HepG2 (cell line): ENCODE results near the gene NOXRED1. TPM values are rescaled to one million over a fixed set of nuclear protein-coding genes. Genes with fewer than 3 reads are reported as not detected.

Source experiments
- ATAC-seq: fragments of 200-7000 bp; cut with Tn5 transposase; 3 replicates; pipeline ENCODE4 v1.9.1; 2020; ENCODE audit warnings: mild to moderate bottlenecking, moderate library complexity
- BruUV-seq: library from RNA; stranded (reverse); fragments of 400-500 nt; replicated peaks from 2 replicates; lab custom pipeline; 2021; lab: Mats Ljungman, UMichigan
- CTCF ChIA-PET: fragments of 300-600 bp; formaldehyde crosslinking; extraction: SDS; loops from one replicate; lab custom pipeline; 2021; ENCODE audit warnings: low total read pairs, inconsistent platforms, low intra/inter-chr PET ratio; lab: Yijun Ruan, JAX
- POLR2A ChIA-PET: fragments of 350-600 bp; sonication (Branson Sonifier 250); formaldehyde crosslinking; loops from one replicate; lab custom pipeline; 2020; ENCODE audit warnings: antibody characterized with exemption, inconsistent platforms; lab: Yijun Ruan, JAX
- DNase-seq: peaks from one replicate; pipeline ENCODE4 v3.0.0-alpha.2; 2015; ENCODE audit warnings: low spot score
- FAIRE-seq: peaks from 3 replicates; lab custom pipeline; 2011; peaks lifted over from hg19 to GRCh38; lab: Jason Lieb, UNC
- H2AFZ ChIP-seq: one replicate; pipeline ENCODE4 v1.6.1; 2011; ENCODE audit warnings: low read length, inconsistent platforms
- H3K27ac ChIP-seq: fragments of 300-600 bp; 3 replicates; pipeline ENCODE4 v1.8.0; 2011; ENCODE audit warnings: mixed run types, mild to moderate bottlenecking, mixed read lengths, low read length, inconsistent platforms; ENCODE audit not compliant: insufficient read depth; ENCODE audit errors: extremely low read length
- H3K27me3 ChIP-seq, 2 experiments: fragments of 200-600 bp in 1 of 2; 2 replicates in 1 of 2; 3 replicates in 1 of 2; pipeline versions ENCODE4 v1.6.0 to v1.8.0; 2011; ENCODE audit warnings: low read length in 2 of 2, mild to moderate bottlenecking in 2 of 2, moderate library complexity in 2 of 2, inconsistent platforms in 1 of 2; ENCODE audit not compliant: insufficient read depth in 2 of 2, control insufficient read depth in 1 of 2
- H3K36me3 ChIP-seq, 2 experiments: fragments of 200-600 bp in 1 of 2; replicated peaks in 1 of 2; 2 replicates in 1 of 2; 3 replicates in 1 of 2; pipeline versions ENCODE4 v1.5.1 to v1.8.0; 2011; ENCODE audit warnings: low read length in 2 of 2, inconsistent platforms in 1 of 2; ENCODE audit not compliant: insufficient read depth in 2 of 2, control insufficient read depth in 1 of 2
- H3K4me1 ChIP-seq: 2 replicates; pipeline ENCODE4 v1.5.1; 2012; ENCODE audit warnings: low read length, inconsistent platforms; ENCODE audit not compliant: insufficient read depth
- H3K4me2 ChIP-seq: 2 replicates; pipeline ENCODE4 v1.6.0; 2011; ENCODE audit warnings: low read depth, low read length, inconsistent platforms
- H3K4me3 ChIP-seq, 3 experiments: fragments of 200-600 bp in 1 of 3; sonication (generic), shearing (Covaris generic) in 1 of 3; replicated peaks in 1 of 3; 2 replicates each; pipeline ENCODE4 v1.5.1; 2011 to 2016; ENCODE audit warnings: low read length in 3 of 3, inconsistent platforms in 2 of 3, low read depth in 2 of 3, mild to moderate bottlenecking in 2 of 3, control low read depth in 1 of 3, mixed read lengths in 1 of 3; ENCODE audit not compliant: insufficient read depth in 1 of 3
- H3K79me2 ChIP-seq: one replicate; pipeline ENCODE4 v1.6.1; 2011; ENCODE audit warnings: low read length, inconsistent platforms; ENCODE audit not compliant: insufficient read depth
- H3K9ac ChIP-seq: 2 replicates; pipeline ENCODE4 v1.6.0; 2011; ENCODE audit warnings: mild to moderate bottlenecking, low read depth, low read length, inconsistent platforms; ENCODE audit not compliant: insufficient read depth
- H3K9me3 ChIP-seq: 2 replicates; pipeline ENCODE4 v1.5.1; 2012; ENCODE audit warnings: mild to moderate bottlenecking, low read length
- H4K20me1 ChIP-seq: 2 replicates; pipeline ENCODE4 v1.6.0; 2011; ENCODE audit warnings: inconsistent platforms, mild to moderate bottlenecking, low read length, moderate library complexity; ENCODE audit not compliant: insufficient read depth
- FOSL2 ChIP-seq: sonication (generic); formaldehyde crosslinking; IDR thresholded peaks from 2 replicates; pipeline ENCODE4 v1.4.0; 2020; ENCODE audit warnings: missing genetic modification reagents
- GABPB1 ChIP-seq: IDR thresholded peaks from 2 replicates; pipeline ENCODE4 v1.6.1; 2016; ENCODE audit warnings: mild to moderate bottlenecking, missing genetic modification reagents, moderate library complexity, missing compliant biosample characterization
- GTF2F1 ChIP-seq: fragments of 150-350 bp; IDR thresholded peaks from 2 replicates; pipeline ENCODE4 v1.6.1; 2014; ENCODE audit warnings: low read length
- NCOA2 ChIP-seq: sonication (generic); formaldehyde crosslinking; IDR thresholded peaks from 2 replicates; pipeline ENCODE4 v1.8.0; 2022; ENCODE audit warnings: inconsistent platforms
- TBP ChIP-seq: sonication (generic); formaldehyde crosslinking; IDR thresholded peaks from 2 replicates; pipeline ENCODE4 v1.5.0; 2020; ENCODE audit warnings: missing genetic modification reagents
- TFAP4 ChIP-seq: sonication (generic); IDR thresholded peaks from 2 replicates; pipeline ENCODE4 v1.6.1; 2016; ENCODE audit warnings: low read depth, borderline replicate concordance
- WGBS: methylation state at CpG from one replicate; pipeline ENCODE4 v1.1.6; 2017; ENCODE audit warnings: low lambda C conversion rate; 5-methylcytosine and 5-hydroxymethylcytosine counted together
- in situ Hi-C: cut with HindIII; loops from 2 replicates; pipeline ENCODE4 v1.10.0; 2017; ENCODE audit warnings: low pct_unique_long_range_greater_than_20kb; ENCODE audit not compliant: extremely low pct_ligation_motif_present
- intact Hi-C: fragments of 100-400 bp; cut with micrococcal nuclease; formaldehyde crosslinking; loops from one replicate; pipeline ENCODE4 v1.10.0; 2022; ENCODE audit not compliant: unreplicated experiment
- polyA plus RNA-seq, 8 experiments: library from polyadenylated mRNA; depleted of rRNA in 3 of 8; stranded (reverse) in 7 of 8; unstranded in 1 of 8; fragments of >200 nt; fragmentation: Illumina TruSeq in 4 of 8; extraction: Trizol in 4 of 8; gene quantifications; 2 replicates each; pipeline versions ENCODE4 v1.2.1 to v1.2.3, GENCODE V29; 2011 to 2016; ENCODE audit warnings: low read depth in 4 of 8, missing spikeins in 1 of 8, mixed read lengths in 1 of 8; ENCODE audit not compliant: insufficient read depth in 1 of 8
- total RNA-seq, 5 experiments: library from RNA; depleted of rRNA; stranded (reverse); fragments of >200 nt; fragmentation: Illumina TruSeq; extraction: Trizol; gene quantifications; 2 replicates each; pipeline ENCODE4 v1.2.3, GENCODE V29; 2016; ENCODE audit warnings: low read depth in 1 of 5

The NOXRED1 gene
- total and polyA plus RNA-seq, 2 of the 13 experiments (the other 11 are each of a cell fraction or from before 2014, with no cell fraction given): 0.24 to 0.41 TPM

GRCh38 chr14:77469067-77469505 lies 45.8 kb upstream of the NOXRED1 start (continued):
- TF ChIP-seq TFAP4: peak; percentile 44; the same call in 1 of the 2 replicates
- TF ChIP-seq FOSL2 (CRISPR knock-in tag): peak; percentile 45

GRCh38 chr14:77467801-77468200 lies 44.5 kb upstream of the NOXRED1 start:
- Histone ChIP-seq H3K4me1 (peaks cover 24% of the 10 kb centered on the region), H3K9ac (no peak overlapping the region), H3K36me3 (peaks cover 19 to 57% of the 10 kb centered on the region in 2 experiments), H3K79me2 (no peaks in the 10 kb centered on the region), H3K27ac (no peak overlapping the region), H3K27me3 (no peaks in the 10 kb centered on the region), H3K9me3 (no peaks in the 10 kb centered on the region), H2AFZ (no peak overlapping the region), H3K4me2 (no peak overlapping the region), H4K20me1 (no peaks in the 10 kb centered on the region; the same call in 1 of the 2 replicates), H3K4me3 (no peak overlapping the region)
- POLR2A ChIA-PET: interaction anchor here (1.1 to 2.0 kb wide), 2 partner anchors 8 to 10 kb away, joined by 4 to 9 read pairs; partner anchors contain the start of gene AHSA1
- BruUV-seq: no TSS peak
- CTCF ChIA-PET: interaction anchor here (1.9 kb wide), 1 partner anchor 9 kb away, joined by 4 read pairs; no protein-coding TSS in a partner anchor
- in situ Hi-C loops: no loop called here
- TF ChIP-seq GABPB1: no peak
- no peak for TF ChIP-seq GTF2F1
- no peak for TF ChIP-seq NCOA2 (CRISPR knock-in tag)
- no peak for TF ChIP-seq TBP (CRISPR knock-in tag)
- 97% methylated on average over 5 of the region's 5 CpGs for WGBS
- no peak for FAIRE-seq
- intact Hi-C loops: no loop called here
- no peak for ATAC-seq
- DNase-seq: no peak
